Thyroid gland (tissue), 4 donors: ENCODE data around the gene ATF3. TPM values are rescaled to one million over a fixed set of nuclear protein-coding genes. Genes with fewer than 3 reads are reported as not detected.

Source experiments
- DNase-seq, 2 donors: peaks; one replicate each; pipeline ENCODE4 v3.0.0-alpha.2; 2019
- H3K27ac ChIP-seq, 3 donors: fragments of 200-600 bp; sonication (generic); 1 replicate in 2 of 3; 2 replicates in 1 of 3; pipeline ENCODE4 v1.5.1; 2016 to 2019; ENCODE audit warnings: mild to moderate bottlenecking in 1 of 3, moderate library complexity in 1 of 3
- H3K27me3 ChIP-seq: fragments of 200-600 bp; sonication (generic); one replicate; pipeline ENCODE4 v1.5.1; 2019
- H3K36me3 ChIP-seq, 2 donors: fragments of 200-600 bp; sonication (generic); one replicate each; pipeline ENCODE4 v1.5.1; 2016 to 2019
- H3K4me1 ChIP-seq, 2 donors: fragments of 200-600 bp; sonication (generic); one replicate each; pipeline ENCODE4 v1.5.1; 2017 to 2019
- H3K4me3 ChIP-seq, 3 donors: fragments of 200-600 bp; sonication (generic); replicated peaks in 1 of 3; 1 replicate in 2 of 3; 2 replicates in 1 of 3; pipeline ENCODE4 v1.5.1; 2016; ENCODE audit warnings: mild to moderate bottlenecking in 1 of 3
- H3K9me3 ChIP-seq: fragments of 200-600 bp; sonication (generic); one replicate; pipeline ENCODE4 v1.5.1; 2017
- CTCF ChIP-seq, 6 experiments: fragments of 200-600 bp in 3 of 6; fragments of 450-650 bp in 3 of 6; sonication (generic) in 3 of 6; IDR thresholded peaks; one replicate each; pipeline ENCODE4 v1.5.1; 2016 to 2019; ENCODE audit warnings: antibody characterized with exemption in 6 of 6, mild to moderate bottlenecking in 2 of 6, inconsistent platforms in 1 of 6, moderate library complexity in 1 of 6
- POLR2A ChIP-seq, 2 donors: fragments of 450-650 bp; IDR thresholded peaks; one replicate each; pipeline ENCODE4 v1.6.1; 2017; ENCODE audit warnings: antibody characterized with exemption in 2 of 2, mild to moderate bottlenecking in 2 of 2, moderate library complexity in 1 of 2
- WGBS, 2 donors: methylation state at CpG; one replicate each; pipeline ENCODE4 v1.1.5; 2017; 5-methylcytosine and 5-hydroxymethylcytosine counted together
- intact Hi-C: fragments of 100-400 bp; cut with DNase I; formaldehyde crosslinking; loops from one replicate; pipeline ENCODE4 v1.15.1; 2023
- total RNA-seq, 4 donors: library from RNA; depleted of rRNA; stranded (reverse); fragments of >200 nt; gene quantifications; one replicate each; pipeline ENCODE4 v1.2.3, GENCODE V29; 2016

ATF3 gene
- total RNA-seq, 4 donors from 2014 or later = 9.2 to 21.2 (median 14.7) TPM

- intact Hi-C loops = no loop called here
- H3K27ac ChIP-seq = no peak overlapping the region
- 92 to 93% methylated on average over 3 of the region's 3 CpGs for WGBS, 2 donors
- peaks cover 0 to 13% of the 10 kb centered on the region in 2 donors for H3K4me1 ChIP-seq
- no peak for DNase-seq
- H3K36me3 ChIP-seq = no peaks in the 10 kb centered on the region
- no peaks in the 10 kb centered on the region for H3K27me3 ChIP-seq
- no peaks in the 10 kb centered on the region for H3K9me3 ChIP-seq
- H3K4me3 ChIP-seq = no peak overlapping the region
- TF ChIP-seq CTCF (IDR thresholded peaks at IDR 0.05) (no peak), POLR2A (IDR thresholded peaks at IDR 0.05) (no peak)
These were observed 31.8 kb downstream of the ATF3 start for GRCh38 chr1:212640223-212640878.

DNA sequence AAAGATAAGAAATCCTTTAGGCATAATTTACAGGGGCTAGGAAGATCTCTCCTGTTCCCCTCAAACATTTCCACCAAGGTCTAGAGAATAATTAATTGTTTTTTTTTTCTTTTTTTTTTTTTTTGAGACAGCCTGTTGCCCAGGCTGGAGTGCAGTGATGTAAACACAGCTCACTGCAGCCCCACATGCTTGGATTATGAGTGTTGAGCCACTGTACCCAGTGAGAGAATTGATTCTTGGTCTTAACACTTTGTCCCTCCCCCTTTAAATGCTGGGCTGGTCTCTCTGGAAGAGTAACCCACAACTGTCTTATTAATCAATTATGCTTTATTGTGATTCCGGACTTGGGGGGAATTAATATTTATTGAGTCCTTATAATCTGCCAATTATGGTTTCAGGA is 33.4 kb downstream of the ATF3 start:
- Histone ChIP-seq H3K27me3 (no peaks in the 10 kb centered on the region), H3K4me1 (peaks cover 0 to 3% of the 10 kb centered on the region in 2 donors), H3K4me3 (no peak overlapping the region), H3K27ac (no peak overlapping the region), H3K9me3 (no peaks in the 10 kb centered on the region), H3K36me3 (no peaks in the 10 kb centered on the region)
- no peak for DNase-seq
- no peak for TF ChIP-seq POLR2A (IDR thresholded peaks at IDR 0.05)
- 91 to 100% methylated on average over 1 of the region's 1 CpG for WGBS, 2 donors
- intact Hi-C loops = no loop called here

DNA sequence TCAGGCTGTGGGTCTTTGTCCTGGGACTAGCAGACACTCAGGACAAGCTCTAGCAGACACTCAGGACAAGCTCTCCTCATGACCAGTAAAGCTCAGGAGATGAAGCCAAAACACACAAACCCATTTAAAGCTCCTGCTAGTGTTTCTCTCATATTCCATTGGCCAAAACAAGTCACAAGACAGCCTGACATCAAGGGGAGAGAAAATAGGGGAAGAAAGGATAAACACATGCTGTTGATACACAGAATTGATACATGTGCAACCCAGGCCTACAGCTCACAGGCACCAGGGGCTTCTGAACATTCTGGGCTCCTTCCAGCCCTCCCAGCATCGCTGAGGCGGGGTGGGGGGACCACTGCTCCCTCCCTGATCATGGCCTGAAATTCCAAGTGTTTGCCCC is 35.3 kb downstream of the ATF3 start:
- intact Hi-C loops = no loop called here
- DNase-seq = no peak

DNA sequence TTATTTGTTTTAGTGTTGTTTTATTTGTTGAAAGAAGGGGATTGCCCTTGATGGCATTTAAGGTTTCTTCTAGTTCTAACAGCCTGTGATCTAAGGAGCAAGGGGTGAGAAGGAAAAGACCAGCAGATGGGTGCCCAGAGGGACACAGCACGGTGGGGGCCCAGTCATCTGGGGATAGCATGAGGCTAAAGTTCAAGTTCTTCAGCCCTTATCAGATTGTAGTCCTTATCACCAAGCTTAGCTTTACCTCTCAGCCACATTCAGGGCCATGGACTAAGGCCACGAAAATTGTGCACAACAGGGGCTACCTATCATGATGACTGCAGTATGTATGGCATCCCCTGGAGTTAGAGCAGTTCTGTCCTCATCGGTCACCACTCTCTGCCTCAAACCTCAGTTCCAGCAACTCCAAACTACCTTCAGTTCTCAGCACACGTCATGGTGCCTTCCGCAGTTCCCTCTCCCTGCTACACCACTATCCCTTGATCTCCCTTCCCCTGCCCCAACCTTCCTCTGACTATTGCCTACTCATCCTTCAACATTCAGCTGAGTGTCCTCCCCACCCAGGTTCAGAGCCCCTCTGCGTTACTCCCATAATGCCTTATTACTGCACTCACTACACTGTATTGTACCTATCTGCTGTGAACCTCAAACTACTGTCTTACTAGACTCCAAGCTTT is 36.4 kb downstream of the ATF3 start:
- TF ChIP-seq CTCF (IDR thresholded peaks at IDR 0.05) (no peak), POLR2A (IDR thresholded peaks at IDR 0.05) (no peak)
- intact Hi-C loops = no loop called here
- H3K27ac ChIP-seq = no peak overlapping the region
- H3K36me3 ChIP-seq = no peaks in the 10 kb centered on the region
- H3K4me1 ChIP-seq = no peaks in the 10 kb centered on the region
- DNase-seq = no peak
- H3K27me3 ChIP-seq = no peaks in the 10 kb centered on the region
- WGBS, 2 donors = 90% methylated on average over 6 of the region's 6 CpGs
- no peaks in the 10 kb centered on the region for H3K9me3 ChIP-seq
- no peak overlapping the region for H3K4me3 ChIP-seq

More for the DNA sequence above, 35.3 kb downstream of the ATF3 start:
- Histone ChIP-seq H3K36me3 (no peaks in the 10 kb centered on the region), H3K4me3 (no peak overlapping the region), H3K27ac (no peak overlapping the region), H3K9me3 (no peaks in the 10 kb centered on the region), H3K4me1 (no peaks in the 10 kb centered on the region), H3K27me3 (no peaks in the 10 kb centered on the region)
- 94 to 96% methylated on average over 2 of the region's 2 CpGs for WGBS, 2 donors
- no peak for TF ChIP-seq POLR2A (IDR thresholded peaks at IDR 0.05)

GRCh38 chr1:212645546-212646543 is 37.3 kb downstream of the ATF3 start:
- H3K36me3 ChIP-seq = no peaks in the 10 kb centered on the region
- DNase-seq = no peak
- no peaks in the 10 kb centered on the region for H3K27me3 ChIP-seq
- H3K27ac ChIP-seq = no peak overlapping the region
- no peaks in the 10 kb centered on the region for H3K9me3 ChIP-seq
- 84 to 86% methylated on average over 13 of the region's 13 CpGs for WGBS, 2 donors
- TF ChIP-seq CTCF (IDR thresholded peaks at IDR 0.05) (no peak), POLR2A (IDR thresholded peaks at IDR 0.05) (no peak)
- no peak overlapping the region for H3K4me3 ChIP-seq
- intact Hi-C loops = no loop called here
- H3K4me1 ChIP-seq = peaks cover 4 to 5% of the 10 kb centered on the region in 2 donors
